ENCODE measurements around the gene IRS1.

GRCh38 chr2:226782092-226782713 is 17.4 kb downstream of the IRS1 start:
- TF ChIP-seq, protein P1, sequence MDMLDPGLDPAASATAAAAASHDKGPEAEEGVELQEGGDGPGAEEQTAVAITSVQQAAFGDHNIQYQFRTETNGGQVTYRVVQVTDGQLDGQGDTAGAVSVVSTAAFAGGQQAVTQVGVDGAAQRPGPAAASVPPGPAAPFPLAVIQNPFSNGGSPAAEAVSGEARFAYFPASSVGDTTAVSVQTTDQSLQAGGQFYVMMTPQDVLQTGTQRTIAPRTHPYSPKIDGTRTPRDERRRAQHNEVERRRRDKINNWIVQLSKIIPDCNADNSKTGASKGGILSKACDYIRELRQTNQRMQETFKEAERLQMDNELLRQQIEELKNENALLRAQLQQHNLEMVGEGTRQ (IDR thresholded peaks at IDR 0.05; ENCODE audit: borderline replicate concordance, low read depth, low read length) = no peak
- TF ChIP-seq CTCF (IDR thresholded peaks at IDR 0.05) = no peak
- no peak for TF ChIP-seq ELF1 (IDR thresholded peaks at IDR 0.05)
- TF ChIP-seq EP300 (IDR thresholded peaks at IDR 0.05; ENCODE audit: borderline replicate concordance in 1 of 2, low read depth in 1 of 2, low read length in 1 of 2) = no peak
- TF ChIP-seq TAF1 (IDR thresholded peaks at IDR 0.05; ENCODE audit: borderline replicate concordance, low read depth, low read length) = no peak
- TF ChIP-seq USF1 (IDR thresholded peaks at IDR 0.05; ENCODE audit: borderline replicate concordance, low read depth) = no peak
- no peak for TF ChIP-seq POLR2AphosphoS5 (IDR thresholded peaks at IDR 0.05; ENCODE audit: low read depth, low read length)
- TF ChIP-seq, protein P2, sequence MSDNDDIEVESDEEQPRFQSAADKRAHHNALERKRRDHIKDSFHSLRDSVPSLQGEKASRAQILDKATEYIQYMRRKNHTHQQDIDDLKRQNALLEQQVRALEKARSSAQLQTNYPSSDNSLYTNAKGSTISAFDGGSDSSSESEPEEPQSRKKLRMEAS (IDR thresholded peaks at IDR 0.05; ENCODE audit: low read depth) = no peak
- TF ChIP-seq GABPA (IDR thresholded peaks at IDR 0.05; ENCODE audit: low read depth) = no peak
- no peak for TF ChIP-seq EZH2phosphoT487 (IDR thresholded peaks at IDR 0.05; ENCODE audit: borderline replicate concordance, low read depth)
- TF ChIP-seq JUND (IDR thresholded peaks at IDR 0.05) = no peak
